NCI-H1694 (cell line): ENCODE measurements around the gene SLC35E3.
"Not testable (repeated sequence)": the region's sequence is repeated elsewhere in the genome, so short reads cannot be mapped to it uniquely, and the experiment has no call there.

Source experiments
- DNase-seq: peaks from one replicate; lab custom pipeline; 2025; lab: John Stamatoyannopoulos, UW

The SLC35E3 gene

DNA sequence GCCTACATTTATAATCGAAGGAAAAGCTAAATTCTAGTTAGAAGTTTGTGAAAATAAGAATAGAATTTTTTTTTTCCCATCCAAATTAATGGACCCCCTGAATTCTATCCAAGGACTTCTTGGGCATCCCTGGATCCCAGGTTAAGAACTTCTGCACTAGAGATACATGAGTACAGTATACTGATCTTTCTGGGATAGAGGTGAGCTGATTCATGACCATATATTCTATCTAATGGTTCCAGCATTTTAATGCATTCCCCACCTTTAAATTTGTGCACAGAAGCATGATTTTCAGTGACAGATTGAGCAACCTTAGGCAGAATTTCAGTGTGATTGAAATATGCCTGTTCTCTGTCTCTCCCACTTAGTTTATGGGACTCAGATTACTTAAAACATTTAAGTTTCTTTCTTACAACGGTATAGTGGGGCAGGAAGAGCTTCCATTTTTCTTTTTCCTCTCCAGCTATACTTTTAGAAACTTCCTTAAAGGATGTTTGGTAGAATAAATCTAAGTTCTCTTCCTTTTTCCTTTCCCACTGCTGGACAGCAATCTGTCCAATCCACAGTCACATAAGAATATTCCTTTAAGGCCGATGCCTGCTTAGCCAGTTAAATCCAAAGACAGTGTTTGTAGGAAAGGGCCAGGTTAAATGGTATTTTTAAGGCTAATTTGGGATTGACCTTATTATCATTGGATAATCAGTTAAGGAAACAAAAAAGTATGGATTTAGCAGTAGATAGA lies 68.7 kb downstream of the SLC35E3 start:
- no peak for DNase-seq

DNA sequence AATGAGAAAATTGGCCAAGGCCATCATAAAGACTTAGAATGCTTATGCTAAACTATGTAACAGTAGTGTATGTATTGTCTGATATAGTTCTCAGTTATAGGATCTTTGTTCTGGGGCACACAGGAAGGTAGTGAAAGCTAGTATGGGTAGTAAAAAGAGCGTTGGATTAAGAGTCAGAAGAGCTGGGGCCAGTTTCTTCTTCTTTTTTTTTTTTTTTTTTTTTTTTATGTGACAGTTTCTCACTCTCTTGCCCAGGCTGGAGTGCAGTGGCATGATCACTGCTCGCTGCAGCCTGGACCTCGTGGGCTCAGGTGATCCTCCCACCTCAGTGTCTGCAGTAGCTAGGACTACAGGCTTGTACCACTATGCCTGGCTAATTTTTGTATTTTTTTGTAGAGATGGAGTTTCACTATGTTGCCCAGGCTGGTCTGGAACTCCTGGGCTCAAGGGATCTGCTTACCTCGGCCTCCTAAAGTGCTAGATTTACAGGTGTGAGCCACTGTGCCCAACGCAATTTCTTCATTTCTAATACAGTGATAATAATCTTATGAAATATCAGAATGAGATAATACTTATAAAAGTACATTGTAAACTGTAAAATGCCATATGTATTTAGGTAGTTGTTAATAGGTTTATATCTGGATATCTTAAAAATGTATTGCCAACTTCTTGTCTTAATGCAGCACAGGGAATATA lies 69.4 kb downstream of the SLC35E3 start:
- DNase-seq: no peak

DNA sequence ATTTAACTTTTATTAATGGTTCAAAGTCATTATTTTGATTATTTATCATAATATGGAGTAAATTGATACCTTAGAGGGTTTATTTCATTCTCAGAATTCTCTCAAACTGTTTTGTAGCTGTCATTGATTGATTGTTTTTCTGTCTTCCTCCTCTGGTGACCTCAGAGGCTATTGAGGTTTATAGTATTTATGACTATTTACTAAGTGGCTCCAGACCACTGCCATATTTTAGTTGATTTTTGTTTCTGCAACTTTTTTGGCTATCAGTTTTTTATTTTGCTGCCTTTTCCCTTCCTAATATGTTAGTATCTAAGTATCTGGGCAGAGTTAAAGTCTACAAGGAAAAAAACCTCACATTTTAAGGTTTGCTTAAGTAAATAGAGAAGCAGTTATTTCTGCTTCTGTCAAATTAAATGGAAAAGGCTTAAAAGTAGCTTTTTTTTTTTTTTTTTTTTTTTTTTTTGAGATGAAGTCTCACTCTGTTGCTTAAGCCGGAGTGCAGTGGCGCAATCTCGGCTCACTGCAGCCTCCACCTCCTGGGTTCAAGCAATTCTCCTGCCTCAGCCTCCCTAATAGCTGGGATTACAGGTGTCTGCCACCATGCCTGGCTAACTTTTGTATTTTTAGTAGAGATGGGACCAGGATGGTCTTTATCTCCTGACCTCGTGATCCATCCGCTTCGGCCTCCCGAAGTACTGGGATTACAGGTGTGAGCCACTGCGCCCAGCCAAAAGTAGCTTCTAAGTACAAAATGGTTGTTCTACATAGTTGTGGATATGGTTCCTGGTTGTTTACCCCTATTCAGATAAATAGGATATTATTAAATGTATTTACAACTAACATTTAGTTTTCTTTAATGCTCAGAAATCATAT lies 70.2 kb downstream of the SLC35E3 start:
- DNase-seq: no peak

DNA sequence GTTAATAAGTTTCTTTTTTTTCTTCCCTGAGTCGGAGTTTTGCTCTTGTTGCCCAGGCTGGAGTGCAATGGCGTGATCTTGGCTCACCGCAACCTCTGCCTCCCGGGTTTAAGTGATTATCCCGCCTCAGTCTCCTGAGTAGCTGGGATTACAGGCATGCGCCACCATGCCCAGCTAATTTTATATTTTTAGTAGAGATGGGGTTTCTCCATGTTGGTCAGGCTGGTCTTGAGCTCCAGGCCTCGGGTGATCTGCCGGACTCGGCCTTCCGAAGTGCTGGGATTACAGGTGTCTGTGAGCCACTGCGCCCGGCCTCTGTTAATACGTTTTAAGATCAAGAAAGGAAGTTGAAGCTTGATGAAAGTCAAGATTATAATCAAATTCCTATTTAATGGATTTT lies 73.5 kb downstream of the SLC35E3 start:
- not testable (repeated sequence) for DNase-seq

DNA sequence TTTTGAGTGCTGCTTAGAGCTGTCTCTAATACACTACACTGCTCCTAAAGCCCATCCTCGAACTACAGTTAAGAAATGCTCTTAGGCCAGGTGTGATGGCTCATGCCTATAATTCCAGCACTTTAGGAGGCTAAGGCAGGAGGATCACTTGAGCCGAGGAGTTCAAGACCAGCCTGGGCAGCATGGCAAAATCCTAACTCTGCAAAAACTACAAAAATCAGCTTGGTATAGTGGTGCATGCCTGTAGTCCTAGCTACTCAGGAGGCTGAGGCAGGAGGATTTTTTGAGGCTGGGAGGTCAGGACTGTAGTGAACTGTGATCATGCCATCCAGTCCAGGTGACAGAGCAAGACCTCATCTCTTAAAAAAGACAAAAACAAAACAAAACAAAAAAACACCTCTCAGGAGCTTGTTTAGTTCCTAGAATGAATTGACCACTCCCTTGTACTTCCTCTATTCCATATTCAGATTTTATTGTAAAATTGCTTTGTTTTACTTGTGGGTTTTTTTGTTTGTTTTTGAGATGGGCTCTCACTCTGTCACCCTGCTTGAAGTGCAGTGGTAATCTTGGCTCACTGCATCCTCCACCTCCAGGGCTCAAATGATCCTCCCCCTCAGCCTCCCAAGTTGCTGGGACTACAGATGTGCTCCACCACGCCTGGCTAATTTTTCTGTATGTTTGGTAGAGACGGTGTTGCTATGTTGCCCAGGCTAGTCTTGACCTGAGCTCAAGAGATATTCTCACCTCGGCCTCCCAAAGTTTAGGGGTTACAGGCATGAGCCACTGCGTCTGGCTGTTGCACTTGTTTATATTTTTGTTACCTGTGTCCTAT lies 75.6 kb downstream of the SLC35E3 start:
- no peak for DNase-seq

DNA sequence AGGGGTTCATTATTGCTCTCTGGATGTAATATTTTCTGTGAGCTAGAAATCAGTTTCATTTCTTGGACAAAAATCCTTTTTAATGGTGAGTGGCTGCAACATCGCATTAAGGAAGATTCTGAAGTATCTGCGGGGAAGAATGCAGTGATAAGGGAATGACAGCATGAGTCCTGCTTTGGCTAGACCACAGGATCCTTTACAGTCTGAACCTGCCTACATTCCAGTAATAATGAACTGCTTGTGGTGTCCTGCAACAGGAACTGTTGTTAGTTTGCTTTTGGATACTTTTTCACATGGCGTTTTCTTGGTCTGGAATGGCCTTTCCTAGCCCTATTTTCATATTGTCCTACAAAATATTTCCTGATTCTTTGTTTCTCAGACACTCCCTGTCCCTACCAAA lies 77.7 kb downstream of the SLC35E3 start:
- DNase-seq: no peak

DNA sequence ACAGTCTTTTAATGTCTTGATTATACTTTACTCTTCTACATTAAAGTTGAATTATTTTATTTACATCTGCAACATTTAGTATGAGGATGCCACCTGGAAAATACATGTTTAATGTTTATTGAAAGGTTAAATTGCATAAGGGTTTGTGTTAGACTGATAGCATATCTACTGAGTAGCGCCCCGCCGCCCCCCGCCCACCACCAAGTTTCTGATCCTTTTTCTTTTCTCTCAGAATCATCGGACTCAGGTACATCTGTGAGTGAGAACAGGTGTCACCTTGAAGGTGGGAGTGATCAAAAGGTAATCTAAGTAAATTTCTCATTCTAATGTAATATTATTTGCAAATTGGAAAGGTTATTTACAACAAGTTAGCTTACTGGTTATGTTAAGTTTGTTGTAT lies 78.2 kb downstream of the SLC35E3 start:
- DNase-seq: no peak

DNA sequence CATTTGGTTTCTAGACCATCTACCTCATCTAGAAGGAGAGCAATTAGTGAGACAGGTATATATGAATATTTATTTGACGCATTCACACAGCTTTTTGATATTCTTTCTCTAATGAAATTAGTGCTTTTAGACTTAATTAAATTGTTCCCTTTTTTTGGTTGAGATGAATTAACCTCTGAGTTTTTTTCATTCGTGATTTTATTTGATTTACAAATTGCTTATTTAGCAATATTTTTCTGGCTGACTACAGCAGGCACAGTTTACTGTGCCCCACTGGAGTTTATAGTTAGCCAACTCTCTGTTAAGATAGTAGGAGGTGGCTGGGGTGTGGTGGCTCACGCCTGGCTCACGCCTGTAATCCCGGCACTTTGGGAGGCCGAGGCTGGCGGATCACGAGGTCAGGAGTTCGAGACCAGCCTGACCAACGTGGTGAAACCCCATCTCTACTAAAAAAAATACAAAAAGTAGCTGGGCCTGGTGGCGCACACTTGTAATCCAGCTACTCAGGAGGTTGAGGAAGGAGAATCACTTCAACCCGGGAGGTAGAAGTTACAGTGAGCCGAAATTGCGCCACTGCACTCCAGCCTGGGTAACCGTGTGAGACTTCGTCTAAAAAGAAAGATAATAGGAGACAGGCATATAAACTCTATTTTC lies 78.7 kb downstream of the SLC35E3 start:
- DNase-seq: no peak

DNA sequence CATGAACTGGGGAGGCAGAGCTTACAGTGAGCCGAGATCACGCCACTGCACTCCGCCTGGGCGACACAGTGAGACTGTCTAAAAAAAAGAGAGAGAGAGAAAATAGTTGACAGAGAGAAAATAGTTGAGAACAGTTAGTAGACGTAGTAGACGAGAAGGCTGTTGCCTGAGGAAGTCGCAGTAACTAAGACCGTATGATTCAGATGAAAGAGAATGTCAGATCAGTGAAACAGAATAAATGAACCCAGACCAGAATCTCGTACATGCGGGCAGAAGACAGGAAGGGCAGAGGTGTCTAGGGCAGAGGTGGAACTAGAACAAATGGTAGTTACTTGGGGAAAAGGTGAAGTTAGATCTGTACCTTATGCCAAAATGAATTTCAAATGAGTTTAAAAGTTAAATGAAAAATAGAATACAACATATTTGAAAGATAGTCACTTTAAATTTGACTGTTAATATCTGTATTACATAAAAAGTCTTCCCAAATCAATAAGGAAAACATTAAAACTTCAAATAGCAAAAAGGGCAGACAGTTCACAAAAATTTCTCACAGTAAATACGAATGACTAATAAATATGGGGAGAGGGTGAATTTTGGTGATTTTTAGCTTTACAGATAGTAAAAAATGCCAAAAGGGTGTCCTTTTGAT lies 79.7 kb downstream of the SLC35E3 start:
- no peak for DNase-seq

DNA sequence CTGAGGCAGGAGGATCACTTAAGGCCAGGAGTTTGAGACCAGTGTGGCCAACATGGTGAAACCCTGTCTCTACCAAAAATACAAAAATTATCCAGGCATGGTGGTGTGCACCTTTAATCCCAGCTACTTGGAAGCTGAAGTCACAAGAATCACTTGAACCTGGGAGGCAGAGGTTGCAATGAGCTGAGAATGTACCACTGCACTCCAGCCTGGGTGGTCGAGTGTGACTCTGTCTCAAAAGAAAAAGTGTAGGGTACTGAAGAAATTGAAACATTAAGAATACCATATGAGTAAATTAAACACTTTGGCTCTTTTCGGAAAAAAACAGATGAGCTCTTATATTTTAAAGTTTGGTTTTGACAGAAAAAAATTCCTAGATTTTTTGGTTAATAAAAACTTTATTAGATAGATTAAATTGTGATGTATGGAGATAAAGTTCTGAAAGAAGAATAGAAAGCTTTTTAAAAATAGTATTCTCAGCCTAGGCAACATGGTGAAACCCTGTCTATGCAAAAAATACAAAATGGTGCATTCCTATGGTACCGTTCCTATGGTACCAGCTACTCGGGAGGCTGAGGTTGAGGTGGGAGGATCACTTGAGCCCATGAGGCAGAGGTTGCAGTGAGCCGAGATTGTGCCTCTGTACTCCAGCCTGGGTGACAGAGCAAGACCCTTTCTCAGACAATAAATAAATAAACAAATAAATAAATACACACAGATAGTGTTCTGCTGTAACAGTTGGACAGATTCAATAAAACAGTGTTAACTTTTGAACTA lies 82.1 kb downstream of the SLC35E3 start:
- no peak for DNase-seq

DNA sequence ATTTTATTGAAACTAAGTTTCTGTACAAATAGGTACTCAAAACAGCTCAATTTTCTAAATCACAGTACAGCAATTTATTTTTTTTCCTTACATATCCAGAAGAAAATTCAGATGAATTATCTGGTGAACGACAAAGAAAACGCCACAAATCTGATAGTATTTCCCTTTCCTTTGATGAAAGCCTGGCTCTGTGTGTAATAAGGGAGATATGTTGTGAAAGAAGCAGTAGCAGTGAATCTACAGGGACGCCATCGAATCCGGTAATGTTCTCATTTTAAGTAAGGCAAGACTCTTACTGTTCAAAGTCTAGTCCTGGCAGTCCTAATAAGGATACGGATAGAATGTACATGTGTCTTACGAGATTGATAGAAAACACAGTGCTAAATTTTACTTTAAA lies 82.7 kb downstream of the SLC35E3 start:
- DNase-seq: no peak
